ENCODE measurements around the gene TNFAIP8L3.

GRCh38 chr15:51075826-51076523 lies 18.7 kb downstream of the TNFAIP8L3 start:
- TF ChIP-seq CTCF (IDR thresholded peaks at IDR 0.05) = no peak
- no peak for TF ChIP-seq POLR2A (IDR thresholded peaks at IDR 0.05)

Measured in tibial nerve (tissue), 3 donors.